H9 (cell line): Measurements from ENCODE around the gene ZFAND5. TPM values are rescaled to one million over a fixed set of nuclear protein-coding genes. Genes with fewer than 3 reads are reported as not detected.

ENCODE experiments used
- DNase-seq: peaks from one replicate; pipeline ENCODE4 v3.0.0-alpha.2; 2017
- H2AFZ ChIP-seq: one replicate; pipeline ENCODE4 v1.6.1; 2013; ENCODE audit warnings: mild to moderate bottlenecking, low read length, control low read depth, moderate library complexity
- H2AK5ac ChIP-seq: 2 replicates; pipeline ENCODE4 v1.6.1; 2013; ENCODE audit warnings: low read length, control low read depth, mixed read lengths; ENCODE audit not compliant: insufficient read length
- H2BK120ac ChIP-seq: one replicate; pipeline ENCODE4 v1.6.1; 2013; ENCODE audit warnings: low read depth, mild to moderate bottlenecking, low read length, control low read depth, inconsistent platforms; ENCODE audit not compliant: poor library complexity, severe bottlenecking
- H2BK12ac ChIP-seq: 2 replicates; pipeline ENCODE4 v1.6.1; 2013; ENCODE audit warnings: low read length, control low read depth, mixed read lengths, low read depth; ENCODE audit not compliant: insufficient read length
- H2BK15ac ChIP-seq: 2 replicates; pipeline ENCODE4 v1.6.1; 2013; ENCODE audit warnings: low read depth, low read length, control low read depth
- H2BK20ac ChIP-seq: one replicate; pipeline ENCODE4 v1.6.1; 2013; ENCODE audit warnings: low read depth, mild to moderate bottlenecking, low read length, control low read depth, inconsistent platforms; ENCODE audit not compliant: poor library complexity, severe bottlenecking
- H2BK5ac ChIP-seq: 2 replicates; pipeline ENCODE4 v1.6.1; 2013; ENCODE audit warnings: low read length, control low read depth, mixed read lengths; ENCODE audit not compliant: insufficient read length
- H3K14ac ChIP-seq: 2 replicates; pipeline ENCODE4 v1.6.1; 2013; ENCODE audit warnings: low read length, control low read depth; ENCODE audit not compliant: insufficient read depth
- H3K18ac ChIP-seq: 2 replicates; pipeline ENCODE4 v1.6.1; 2013; ENCODE audit warnings: low read depth, mild to moderate bottlenecking, mixed read lengths, low read length, control low read depth; ENCODE audit not compliant: insufficient read length
- H3K23ac ChIP-seq: 2 replicates; pipeline ENCODE4 v1.6.1; 2013; ENCODE audit warnings: low read length, control low read depth, mixed read lengths, low read depth; ENCODE audit not compliant: insufficient read length
- H3K23me2 ChIP-seq: 2 replicates; pipeline ENCODE4 v1.6.1; 2013; ENCODE audit warnings: low read depth, mild to moderate bottlenecking, mixed read lengths, low read length, control low read depth; ENCODE audit not compliant: insufficient read length, poor library complexity, severe bottlenecking
- H3K27ac ChIP-seq: 2 replicates; pipeline ENCODE4 v1.5.1; 2013; ENCODE audit warnings: low read length, control low read depth, mixed read lengths, low read depth; ENCODE audit not compliant: insufficient read length
- H3K27me3 ChIP-seq: 2 replicates; pipeline ENCODE4 v1.6.1; 2013; ENCODE audit warnings: low read length, control low read depth, inconsistent platforms; ENCODE audit not compliant: insufficient read depth
- H3K4ac ChIP-seq: 2 replicates; pipeline ENCODE4 v1.6.1; 2013; ENCODE audit warnings: low read depth, mild to moderate bottlenecking, control low read depth, inconsistent platforms, low read length, moderate library complexity
- H3K4me1 ChIP-seq: 2 replicates; pipeline ENCODE4 v1.6.1; 2013; ENCODE audit warnings: low read length, control low read depth, inconsistent platforms; ENCODE audit not compliant: insufficient read depth
- H3K4me2 ChIP-seq: 2 replicates; pipeline ENCODE4 v1.6.1; 2013; ENCODE audit warnings: low read length, control low read depth, mixed read lengths; ENCODE audit not compliant: insufficient read length, insufficient read depth
- H3K56ac ChIP-seq: 2 replicates; pipeline ENCODE4 v1.6.1; 2013; ENCODE audit warnings: low read depth, mild to moderate bottlenecking, mixed read lengths, low read length, control low read depth; ENCODE audit not compliant: insufficient read length
- H3K79me1 ChIP-seq: 2 replicates; pipeline ENCODE4 v1.6.1; 2013; ENCODE audit warnings: low read depth, mild to moderate bottlenecking, moderate library complexity, low read length, control low read depth, inconsistent platforms; ENCODE audit not compliant: insufficient read depth, poor library complexity, severe bottlenecking
- H3K79me2 ChIP-seq: 2 replicates; pipeline ENCODE4 v1.6.1; 2013; ENCODE audit warnings: low read length, control low read depth, inconsistent platforms; ENCODE audit not compliant: insufficient read depth
- H3K9ac ChIP-seq: 2 replicates; pipeline ENCODE4 v1.6.1; 2013; ENCODE audit warnings: low read length, control low read depth, mixed read lengths; ENCODE audit not compliant: insufficient read length; ENCODE audit errors: extremely low read depth
- H3K9me3 ChIP-seq: one replicate; pipeline ENCODE4 v1.6.1; 2013; ENCODE audit warnings: low read depth, low read length, inconsistent platforms; ENCODE audit not compliant: control insufficient read depth
- H3T11ph ChIP-seq: one replicate; pipeline ENCODE4 v1.6.1; 2013; ENCODE audit warnings: mild to moderate bottlenecking, low read length, control low read depth, inconsistent platforms
- H4K20me1 ChIP-seq: one replicate; pipeline ENCODE4 v1.6.1; 2013; ENCODE audit not compliant: control insufficient read depth, insufficient read length, insufficient read depth
- H4K5ac ChIP-seq: 2 replicates; pipeline ENCODE4 v1.6.1; 2013; ENCODE audit warnings: low read depth, mild to moderate bottlenecking, mixed read lengths, low read length, control low read depth; ENCODE audit not compliant: insufficient read length
- H4K8ac ChIP-seq: replicated peaks from 2 replicates; pipeline ENCODE4 v1.6.1; 2013; ENCODE audit warnings: low read length, control low read depth, mixed read lengths, low read depth; ENCODE audit not compliant: insufficient read length
- H4K91ac ChIP-seq: 2 replicates; pipeline ENCODE4 v1.6.1; 2013; ENCODE audit warnings: low read depth, mild to moderate bottlenecking, moderate library complexity, mixed read lengths, low read length, control low read depth; ENCODE audit not compliant: insufficient read length
- H3K27ac Mint-ChIP-seq, 3 experiments: 2 replicates in 2 of 3; 3 replicates in 1 of 3; pipeline ENCODE4 v1.8.0; 2020 to 2021; ENCODE audit warnings: mixed read lengths in 3 of 3, mild to moderate bottlenecking in 1 of 3, moderate library complexity in 1 of 3
- H3K27me3 Mint-ChIP-seq: 2 replicates; pipeline ENCODE4 v1.8.0; 2021; ENCODE audit warnings: low read depth, mild to moderate bottlenecking, moderate library complexity, mixed read lengths
- H3K36me3 Mint-ChIP-seq, 3 experiments: 2 replicates in 2 of 3; 3 replicates in 1 of 3; pipeline ENCODE4 v1.8.0; 2020 to 2021; ENCODE audit warnings: low read depth in 3 of 3, mixed read lengths in 3 of 3; ENCODE audit not compliant: insufficient read depth in 1 of 3
- H3K4me1 Mint-ChIP-seq, 2 experiments: 2 replicates each; pipeline ENCODE4 v1.8.0; 2020; ENCODE audit warnings: mixed read lengths in 2 of 2
- H3K4me3 Mint-ChIP-seq, 2 experiments: 2 replicates in 1 of 2; 3 replicates in 1 of 2; pipeline ENCODE4 v1.8.0; 2020 to 2021; ENCODE audit warnings: mild to moderate bottlenecking in 2 of 2, mixed read lengths in 2 of 2, moderate library complexity in 1 of 2
- H3K9me3 Mint-ChIP-seq, 2 experiments: 2 replicates in 1 of 2; 3 replicates in 1 of 2; pipeline ENCODE4 v1.8.0; 2020; ENCODE audit warnings: mild to moderate bottlenecking in 2 of 2, mixed read lengths in 2 of 2, moderate library complexity in 1 of 2
- WGBS: extraction: QIAGEN DNeasy Blood & Tissue Kit; methylation state at CpG from one replicate; pipeline ENCODE4 v1.1.7; 2013; ENCODE audit warnings: missing lambda C conversion rate, low lambda C conversion rate, mixed read lengths; ENCODE audit not compliant: insufficient read length; ENCODE audit errors: extremely low coverage; 5-methylcytosine and 5-hydroxymethylcytosine counted together
- total RNA-seq: library from RNA; stranded (reverse); gene quantifications from 2 replicates; pipeline ENCODE4 v1.2.1, GENCODE V29; 2021
- TF ChIP-seq, protein P1 (sequence below): fragments of 200-600 bp; sonication (generic); conservative IDR thresholded peaks from 3 replicates; pipeline ENCODE4 v1.8.0; 2021; ENCODE audit warnings: antibody characterized with exemption, mild to moderate bottlenecking

ZFAND5 gene
- total RNA-seq, 1 experiment from 2014 or later = 304 TPM

DNA sequence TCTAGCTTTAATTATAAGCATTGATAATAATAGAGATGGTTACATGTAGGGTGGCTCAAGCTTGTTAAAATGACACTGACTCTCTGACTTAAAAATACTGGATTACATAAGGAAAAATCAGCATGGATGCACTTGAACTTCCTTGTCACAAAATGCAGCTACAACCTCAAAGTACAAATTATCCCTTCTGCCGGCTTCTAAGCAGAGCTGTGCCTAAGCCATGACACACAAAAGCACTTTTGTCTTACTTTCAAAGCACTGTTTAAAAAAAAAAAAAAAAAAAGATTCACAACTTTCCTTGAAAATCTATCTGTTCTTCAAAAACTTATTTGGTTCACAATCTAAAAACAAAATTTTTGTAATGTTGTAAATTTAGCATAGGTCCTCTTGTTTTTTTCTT is 36.4 kb upstream of the ZFAND5 start:
- TF ChIP-seq, protein P1, sequence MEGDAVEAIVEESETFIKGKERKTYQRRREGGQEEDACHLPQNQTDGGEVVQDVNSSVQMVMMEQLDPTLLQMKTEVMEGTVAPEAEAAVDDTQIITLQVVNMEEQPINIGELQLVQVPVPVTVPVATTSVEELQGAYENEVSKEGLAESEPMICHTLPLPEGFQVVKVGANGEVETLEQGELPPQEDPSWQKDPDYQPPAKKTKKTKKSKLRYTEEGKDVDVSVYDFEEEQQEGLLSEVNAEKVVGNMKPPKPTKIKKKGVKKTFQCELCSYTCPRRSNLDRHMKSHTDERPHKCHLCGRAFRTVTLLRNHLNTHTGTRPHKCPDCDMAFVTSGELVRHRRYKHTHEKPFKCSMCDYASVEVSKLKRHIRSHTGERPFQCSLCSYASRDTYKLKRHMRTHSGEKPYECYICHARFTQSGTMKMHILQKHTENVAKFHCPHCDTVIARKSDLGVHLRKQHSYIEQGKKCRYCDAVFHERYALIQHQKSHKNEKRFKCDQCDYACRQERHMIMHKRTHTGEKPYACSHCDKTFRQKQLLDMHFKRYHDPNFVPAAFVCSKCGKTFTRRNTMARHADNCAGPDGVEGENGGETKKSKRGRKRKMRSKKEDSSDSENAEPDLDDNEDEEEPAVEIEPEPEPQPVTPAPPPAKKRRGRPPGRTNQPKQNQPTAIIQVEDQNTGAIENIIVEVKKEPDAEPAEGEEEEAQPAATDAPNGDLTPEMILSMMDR = no peak
- no peaks in the 10 kb centered on the region for H3K27me3 Mint-ChIP-seq
- no peak overlapping the region for H2AK5ac ChIP-seq
- no peak overlapping the region for H2BK5ac ChIP-seq
- H3K27ac ChIP-seq = no peak overlapping the region
- no peak overlapping the region for H3K4me3 Mint-ChIP-seq
- H3K18ac ChIP-seq = no peak overlapping the region
- no CpG with 5 or more reads among the region's 1 CpG for WGBS
- no peak overlapping the region for H2BK15ac ChIP-seq
- H2AFZ ChIP-seq = no peak overlapping the region
- no peaks in the 10 kb centered on the region for H3K79me1 ChIP-seq
- H3K9me3 Mint-ChIP-seq = no peaks in the 10 kb centered on the region
- no peak overlapping the region for H2BK12ac ChIP-seq
- no peak overlapping the region for H3K27ac Mint-ChIP-seq
- no peaks in the 10 kb centered on the region for H3K27me3 ChIP-seq
- no peak overlapping the region for H3K14ac ChIP-seq
- H3K9me3 ChIP-seq = no peaks in the 10 kb centered on the region
- H3K4me1 Mint-ChIP-seq = peaks cover 18 to 20% of the 10 kb centered on the region in 2 experiments; a peak in 3 of 4 replicates
- H4K91ac ChIP-seq = no peak overlapping the region
- H3K23ac ChIP-seq = no peak overlapping the region
- no peaks in the 10 kb centered on the region for H3K79me2 ChIP-seq
- no peaks in the 10 kb centered on the region for H4K20me1 ChIP-seq
- H4K8ac ChIP-seq = no peak overlapping the region
- H2BK20ac ChIP-seq = no peak overlapping the region
- H3K4ac ChIP-seq = no peak overlapping the region
- no peaks in the 10 kb centered on the region for H3K23me2 ChIP-seq
- H3K4me2 ChIP-seq = no peak overlapping the region
- H3K9ac ChIP-seq = no peak overlapping the region
- H3K36me3 Mint-ChIP-seq = no peaks in the 10 kb centered on the region
- no peak overlapping the region for H3T11ph ChIP-seq
- H3K56ac ChIP-seq = no peak overlapping the region
- H3K4me1 ChIP-seq = no peaks in the 10 kb centered on the region
- no peak overlapping the region for H4K5ac ChIP-seq
- no peak overlapping the region for H2BK120ac ChIP-seq
- DNase-seq = no peak
